ENCODE data around the gene COL8A1.

COL8A1 gene

DNA sequence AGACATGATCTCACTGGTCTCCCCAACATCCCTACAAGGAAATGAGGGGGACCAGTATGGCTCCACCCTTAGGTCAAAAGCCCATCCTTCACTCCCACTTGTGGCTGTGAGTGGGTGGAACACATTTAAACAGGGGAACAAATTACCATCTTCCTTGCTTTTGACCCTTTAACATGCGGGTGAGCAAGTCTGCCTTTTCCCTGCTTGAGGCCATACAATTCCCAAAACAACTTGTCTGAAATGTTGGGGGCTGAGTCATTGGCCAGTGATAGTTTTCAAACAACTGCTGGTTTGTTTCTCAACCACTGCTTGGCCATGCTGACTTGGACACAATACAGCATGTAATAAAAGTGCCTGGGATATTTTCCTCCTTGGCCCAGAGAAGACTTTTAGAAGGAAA, 39.6 kb downstream of the COL8A1 start:
- no peak for DNase-seq

DNA sequence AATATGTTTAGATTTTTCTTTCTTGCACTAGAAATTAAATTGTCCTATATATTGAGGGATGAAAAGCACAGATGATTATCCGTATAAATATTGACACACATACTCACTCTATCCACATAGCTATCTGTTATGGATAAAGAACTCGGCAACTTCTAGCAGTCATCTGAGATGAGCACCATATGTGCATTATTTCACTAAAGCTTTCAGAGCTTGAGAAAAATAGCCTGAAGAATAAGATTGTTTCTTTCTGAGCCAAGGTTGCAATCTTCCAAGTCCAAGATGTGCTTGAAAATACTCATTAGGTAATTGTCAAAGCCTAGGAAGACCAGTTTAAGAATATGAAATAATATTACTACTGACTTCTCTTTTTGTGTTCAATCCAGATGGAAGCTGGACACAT, 40.5 kb downstream of the COL8A1 start:
- no peak for DNase-seq

DNA sequence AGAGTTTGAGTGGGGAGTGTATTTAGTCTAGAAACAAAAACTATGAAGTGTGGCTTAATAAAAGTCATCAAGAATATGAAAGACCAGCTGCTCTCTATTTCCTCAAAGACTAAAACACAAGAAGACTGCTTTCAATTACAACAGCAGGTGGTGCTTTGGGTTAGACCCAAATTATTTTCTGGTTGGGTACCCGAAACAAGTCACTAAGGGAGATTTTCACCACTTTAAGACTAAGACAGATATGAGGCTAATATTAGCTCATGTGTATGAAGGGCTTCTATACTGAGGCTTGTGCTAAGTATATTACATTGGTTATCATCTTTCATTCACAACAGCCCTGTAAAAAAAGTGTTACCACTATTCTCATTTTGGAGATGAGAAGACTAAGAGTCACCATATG, 43.1 kb downstream of the COL8A1 start:
- DNase-seq: no peak

DNA sequence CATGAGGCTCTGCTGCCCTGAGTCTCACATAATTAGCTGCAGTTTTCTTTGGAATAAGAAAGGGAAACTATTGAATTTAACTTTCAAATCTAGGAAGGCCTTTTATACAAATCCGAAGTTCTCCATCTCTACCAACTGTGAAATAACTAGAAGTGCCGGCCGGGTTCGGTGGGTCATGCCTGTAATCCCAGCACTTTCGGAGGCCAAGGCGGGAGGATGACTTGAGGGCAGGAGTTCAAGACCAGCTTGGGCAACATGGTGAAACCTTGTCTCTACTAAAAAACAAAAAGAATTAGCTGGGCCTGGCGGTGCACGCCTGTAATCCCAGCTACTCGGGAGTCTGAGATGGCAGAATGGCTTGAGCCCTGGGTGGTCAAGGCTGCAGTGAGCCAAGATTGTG, 43.6 kb downstream of the COL8A1 start:
- DNase-seq: no peak

DNA sequence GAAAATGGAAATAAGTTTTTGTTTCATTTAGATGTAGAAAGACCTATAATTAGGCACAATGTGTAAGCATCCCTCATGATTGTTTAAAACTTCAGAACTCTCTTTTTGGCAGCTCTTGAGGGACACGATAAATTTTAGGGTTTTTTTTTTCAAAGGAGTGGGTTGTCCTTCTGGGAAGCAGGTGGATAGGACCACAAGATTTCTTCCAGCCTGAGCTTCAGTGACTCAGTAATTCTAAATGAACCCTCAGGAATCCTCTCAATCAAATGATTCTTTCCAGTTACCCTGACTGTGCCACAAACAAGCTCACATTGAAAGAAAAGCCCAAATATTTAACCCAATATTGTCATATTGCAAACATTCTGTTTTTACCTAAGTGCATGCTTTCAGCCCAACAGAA, 45.1 kb downstream of the COL8A1 start:
- DNase-seq: no peak

DNA sequence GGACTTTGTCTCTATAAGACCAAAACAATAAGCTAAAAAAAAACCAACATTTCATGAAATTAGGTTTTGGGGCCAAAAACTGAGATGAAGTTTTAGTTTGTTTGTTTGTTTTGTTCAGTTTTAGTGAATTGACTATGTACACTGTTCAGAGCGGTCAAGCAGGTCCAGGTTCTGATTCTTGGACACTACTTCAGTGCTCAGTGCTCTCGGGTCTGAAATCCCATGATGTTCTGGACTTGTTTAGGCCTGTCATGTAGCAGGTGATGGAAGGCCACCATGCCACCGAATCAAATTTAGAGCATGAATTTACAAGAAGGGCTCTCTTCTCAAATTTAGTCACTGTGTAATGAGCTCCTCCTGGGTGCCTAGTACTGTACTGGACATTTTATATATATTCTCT, 45.5 kb downstream of the COL8A1 start:
- no peak for DNase-seq

DNA sequence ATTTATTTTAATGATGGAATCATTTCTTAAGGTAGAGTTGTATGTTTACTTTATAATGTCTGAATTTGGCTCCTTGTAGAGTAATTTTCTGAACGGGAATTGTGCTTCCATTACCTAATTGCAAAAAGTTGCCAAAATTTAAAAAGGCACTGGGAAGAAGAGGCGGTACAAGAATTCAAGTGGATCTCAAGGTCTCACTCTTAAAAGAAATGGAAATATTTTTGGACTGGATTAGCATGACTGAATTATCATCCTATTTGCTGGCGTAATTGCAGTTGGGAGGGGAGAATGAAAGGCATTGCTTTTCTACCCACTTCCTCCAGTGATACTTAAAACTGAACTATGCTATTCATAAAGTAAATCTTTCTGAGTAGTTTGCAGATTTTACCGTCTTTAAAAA, 46.2 kb downstream of the COL8A1 start:
- no peak for DNase-seq

DNA sequence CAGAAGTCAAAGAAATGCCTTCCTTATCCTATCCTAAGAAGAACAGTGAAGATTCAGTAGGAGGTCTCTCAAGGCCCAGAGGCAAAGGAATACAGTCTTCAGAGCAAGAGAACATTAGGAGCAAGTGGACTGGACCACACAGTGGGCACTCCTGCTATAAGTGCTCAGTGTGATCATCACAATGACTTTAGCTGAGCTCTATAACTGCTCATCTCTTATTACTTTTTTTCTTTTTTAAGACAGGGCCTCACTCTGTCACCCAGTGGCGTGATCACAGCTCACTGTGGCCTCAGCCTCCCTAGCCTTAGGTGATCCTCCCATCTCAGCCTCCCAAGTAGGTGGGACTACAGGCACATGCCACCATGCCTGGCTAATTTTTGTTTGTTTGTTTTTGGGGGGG, 48.1 kb downstream of the COL8A1 start:
- no peak for DNase-seq

DNA sequence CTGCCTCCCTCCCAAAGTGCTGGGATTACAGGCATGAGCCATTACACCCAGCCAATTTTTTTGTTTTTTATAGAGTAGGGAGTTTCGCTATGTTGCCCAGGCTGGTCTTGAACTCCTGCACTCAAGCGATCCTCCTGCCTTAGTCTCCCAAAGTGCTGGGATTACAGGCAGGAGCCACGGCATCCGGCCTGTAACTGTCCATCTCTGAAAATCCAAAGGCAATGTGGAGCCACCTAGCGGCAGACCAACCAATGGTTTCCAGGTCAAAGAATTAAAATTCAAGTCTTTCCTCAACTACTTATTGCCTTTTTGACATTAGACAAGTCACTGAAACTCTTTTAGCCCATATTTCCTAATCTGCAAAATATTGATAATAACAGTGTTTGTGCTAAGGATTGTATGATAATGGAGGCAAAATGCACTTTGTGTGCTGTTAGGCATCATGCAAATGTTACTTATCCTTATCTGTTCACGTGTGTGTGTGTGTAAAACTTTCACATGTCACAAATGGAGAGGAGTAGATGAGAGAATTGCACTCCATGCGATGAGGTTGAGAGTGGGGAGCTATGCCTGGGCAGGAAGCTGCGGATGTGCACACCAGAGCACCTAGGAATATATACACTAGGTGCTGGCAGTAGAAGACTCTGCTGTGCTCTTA, 48.7 kb downstream of the COL8A1 start:
- DNase-seq: no peak

DNA sequence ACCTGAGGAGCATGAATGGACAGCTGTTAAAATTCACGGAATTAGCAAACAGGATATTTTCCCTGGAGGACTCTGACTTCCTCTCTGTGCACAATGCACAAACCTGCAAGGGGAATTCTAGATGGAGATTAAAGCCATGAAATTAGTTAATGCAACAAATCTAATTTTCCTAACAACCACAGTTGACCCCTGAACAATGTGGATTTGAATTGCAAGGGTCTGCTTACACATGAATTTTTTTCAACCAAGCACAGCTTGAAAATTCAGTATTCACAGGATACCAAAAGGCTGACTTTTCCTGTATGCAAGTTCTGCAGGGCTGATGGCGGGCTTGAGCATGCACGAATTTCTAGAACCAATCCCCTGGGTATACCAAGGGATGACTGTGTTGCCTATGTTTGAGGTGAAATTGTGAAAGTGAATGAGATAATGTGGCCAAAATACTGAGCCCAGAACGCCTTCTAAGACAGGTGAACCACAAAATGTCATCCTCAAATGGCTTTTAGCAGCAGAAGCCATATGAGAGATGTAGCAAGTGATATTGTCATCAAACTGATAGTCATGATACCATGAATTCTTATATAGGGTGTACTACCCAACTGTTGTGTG, 52.5 kb downstream of the COL8A1 start:
- DNase-seq: no peak

DNA sequence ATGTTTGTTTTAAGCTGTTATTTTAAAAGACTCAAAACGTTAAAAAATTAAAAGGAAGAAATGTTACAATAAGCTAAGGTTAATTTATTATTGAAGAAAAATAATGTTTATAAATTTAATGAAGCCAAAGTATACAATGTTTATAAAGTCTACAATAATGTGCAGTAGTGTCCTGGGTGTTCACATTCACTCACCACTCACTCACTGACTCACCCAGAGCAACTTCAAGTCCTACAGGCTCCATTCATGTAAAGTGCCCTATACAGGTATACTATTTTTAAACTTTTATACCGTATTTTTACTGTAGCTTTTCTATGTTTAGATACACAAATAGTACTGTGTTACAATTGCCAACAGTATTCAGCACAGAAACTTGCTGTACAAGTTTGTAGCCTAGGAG, 55.2 kb downstream of the COL8A1 start:
- no peak for DNase-seq

DNA sequence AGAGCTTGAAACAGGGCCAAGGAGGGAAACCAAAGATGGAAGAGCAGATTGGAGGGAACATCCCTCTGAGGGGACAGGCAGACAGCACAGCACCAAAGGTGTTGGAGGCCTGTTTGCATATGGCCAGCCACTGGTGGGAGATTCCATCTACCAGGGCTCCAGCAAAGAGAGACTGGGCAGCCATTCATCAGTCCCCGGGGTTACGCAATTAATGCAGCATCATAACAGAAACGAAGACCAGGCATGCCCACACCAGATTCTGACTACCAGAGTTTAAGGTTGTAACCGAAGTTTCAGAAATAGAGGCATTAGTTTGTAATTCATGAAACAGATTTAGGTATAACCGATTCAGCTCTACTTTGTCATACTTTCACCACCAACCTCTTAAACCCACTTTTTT, 58.1 kb downstream of the COL8A1 start:
- no peak for DNase-seq

DNA sequence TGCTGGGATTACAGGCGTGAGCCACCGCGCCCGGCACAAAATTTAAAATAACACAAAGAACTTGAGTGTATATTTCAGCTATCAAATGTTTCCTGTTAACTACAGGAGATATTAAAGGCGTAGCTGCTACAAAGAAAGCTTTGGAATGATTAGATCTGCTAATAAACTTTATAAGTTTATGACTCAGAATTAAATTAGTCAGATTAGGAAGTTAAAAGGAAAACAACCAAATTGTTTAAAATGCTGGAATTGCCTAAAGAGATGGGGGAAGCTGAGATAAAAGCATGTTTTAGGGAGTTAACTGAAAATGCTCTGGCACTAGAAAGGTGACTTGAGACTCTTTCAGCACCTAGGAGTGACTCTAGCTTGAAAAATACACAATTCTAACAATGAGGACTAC, 58.9 kb downstream of the COL8A1 start:
- DNase-seq: no peak

DNA sequence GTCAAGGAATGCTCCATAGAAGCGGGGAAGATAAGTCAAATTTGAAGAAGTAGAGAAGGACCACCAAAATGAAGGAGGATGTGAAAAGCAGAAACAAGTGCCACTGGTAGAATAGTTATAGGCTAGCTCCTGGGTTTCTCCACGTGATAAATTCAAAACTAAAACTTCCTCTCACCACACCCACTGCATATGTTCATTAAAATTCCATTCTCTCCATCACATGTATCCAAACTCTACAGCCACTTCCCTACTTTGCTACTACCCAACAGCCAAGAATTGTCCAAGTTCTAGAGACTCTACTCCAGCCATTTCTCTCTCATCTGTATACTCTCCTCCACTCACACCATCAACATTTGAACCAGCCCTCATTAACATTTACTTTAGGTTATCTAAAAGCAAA, 60.5 kb downstream of the COL8A1 start:
- no peak for DNase-seq

DNA sequence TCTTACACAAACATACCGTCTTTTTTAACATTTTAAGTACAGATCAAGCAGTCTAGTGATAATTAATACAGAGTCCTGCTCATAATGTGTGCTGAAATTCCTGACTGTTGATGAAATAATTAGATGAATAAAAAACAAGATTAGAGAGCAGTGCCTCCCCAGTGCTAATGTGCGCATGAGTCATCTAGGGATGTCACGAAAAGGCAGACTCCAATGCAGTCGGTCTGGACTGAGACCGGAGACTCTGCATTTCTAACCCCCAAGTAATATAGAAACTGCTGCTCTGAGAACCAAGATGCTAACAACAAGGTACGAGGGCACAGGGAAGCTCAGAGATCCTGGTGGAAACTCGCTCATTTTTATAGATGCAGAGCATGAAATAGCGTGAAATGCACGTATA, 61.4 kb downstream of the COL8A1 start:
- DNase-seq: no peak

DNA sequence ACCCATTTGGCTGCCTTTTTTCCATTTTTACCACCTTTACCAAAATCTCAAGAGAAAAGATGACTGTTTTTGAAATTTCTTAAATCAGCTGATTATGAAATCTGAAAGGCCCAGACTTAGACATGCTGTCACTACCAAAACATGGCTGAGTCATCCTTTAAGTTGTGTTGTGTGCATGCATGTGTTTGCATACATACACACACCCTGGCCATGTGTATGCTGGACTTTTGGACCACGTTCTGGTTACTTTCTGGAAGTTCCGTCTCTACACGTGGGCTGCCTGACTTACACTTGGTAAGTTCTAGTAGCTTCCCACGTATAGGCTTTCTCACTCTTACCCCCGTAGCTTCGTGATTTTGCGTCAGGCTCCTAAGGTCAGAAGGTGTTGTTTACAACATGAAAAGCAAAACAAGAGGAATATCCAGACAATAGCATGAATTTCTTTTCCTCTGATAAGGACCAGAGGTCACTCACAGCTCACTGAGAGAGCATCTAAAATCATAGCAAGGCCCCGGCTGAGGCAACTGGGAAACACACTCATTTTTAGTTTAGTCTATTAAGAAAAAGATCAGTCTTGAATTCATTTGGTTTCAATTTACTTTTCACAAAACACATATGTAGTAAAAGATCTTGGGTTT, 62.4 kb downstream of the COL8A1 start:
- DNase-seq: no peak

DNA sequence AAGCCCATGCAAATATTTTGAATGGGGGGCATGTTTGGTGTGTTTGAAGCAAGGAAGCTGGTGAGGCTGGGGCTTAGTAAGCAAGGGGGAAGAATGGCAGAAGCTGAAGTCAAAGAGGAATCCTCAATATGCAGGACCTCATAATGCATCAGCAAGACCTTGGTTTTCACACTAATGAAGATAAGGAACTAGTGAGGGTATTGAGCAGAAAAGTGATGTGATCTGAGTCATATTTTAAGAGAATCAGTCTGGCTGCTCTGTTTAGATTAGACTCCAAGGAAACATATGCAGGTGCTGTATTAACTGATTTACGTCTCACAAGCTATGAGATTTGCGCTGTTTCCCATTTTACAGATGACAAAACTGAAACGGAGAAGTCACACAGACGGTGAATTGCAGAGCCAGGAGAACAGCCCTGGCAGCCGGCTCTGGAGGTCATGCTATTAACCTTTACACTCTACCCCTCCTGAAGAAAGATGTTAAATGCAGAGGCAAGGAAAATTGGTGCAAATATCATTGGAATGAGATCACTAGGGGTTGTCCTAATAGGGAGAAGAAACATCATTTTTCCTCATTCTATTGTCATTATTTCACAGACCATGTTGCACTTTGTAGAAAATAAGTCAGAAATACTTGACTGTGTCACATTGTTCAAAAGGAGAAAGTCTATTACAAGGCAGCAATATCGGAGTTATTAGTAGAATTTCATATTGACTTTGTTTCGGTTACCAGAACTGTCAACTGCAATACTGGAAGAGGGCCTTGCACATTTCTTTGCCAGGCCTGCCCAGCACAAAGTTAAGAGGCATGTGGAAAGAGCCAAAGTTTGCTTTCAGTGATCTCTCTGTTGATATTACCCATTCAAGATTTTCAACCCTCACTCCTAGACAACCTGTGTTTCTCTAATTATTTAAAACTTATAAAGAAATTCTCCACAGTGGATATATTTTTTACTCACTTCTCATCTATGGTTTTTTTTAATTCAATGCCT, 64.9 kb downstream of the COL8A1 start:
- DNase-seq: no peak

DNA sequence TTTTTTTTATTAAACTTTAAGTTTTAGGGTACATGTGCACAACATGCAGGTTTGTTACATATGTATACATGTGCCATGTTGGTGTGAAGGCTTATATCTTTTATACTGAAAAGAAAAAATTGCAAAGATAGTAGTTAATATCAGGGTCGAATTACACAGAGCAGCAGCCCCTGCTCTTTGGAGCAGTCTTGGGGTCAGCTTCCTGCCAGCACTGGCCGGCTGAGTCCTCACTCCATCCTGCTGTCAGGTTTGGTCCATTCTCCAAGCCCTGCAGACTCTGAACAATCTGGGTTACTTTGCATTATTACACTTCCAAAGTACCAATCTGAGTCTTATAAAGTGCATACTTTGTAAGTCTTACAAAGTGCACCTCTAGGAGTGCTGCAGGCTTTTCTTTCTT, 66.0 kb downstream of the COL8A1 start:
- DNase-seq: no peak

DNA sequence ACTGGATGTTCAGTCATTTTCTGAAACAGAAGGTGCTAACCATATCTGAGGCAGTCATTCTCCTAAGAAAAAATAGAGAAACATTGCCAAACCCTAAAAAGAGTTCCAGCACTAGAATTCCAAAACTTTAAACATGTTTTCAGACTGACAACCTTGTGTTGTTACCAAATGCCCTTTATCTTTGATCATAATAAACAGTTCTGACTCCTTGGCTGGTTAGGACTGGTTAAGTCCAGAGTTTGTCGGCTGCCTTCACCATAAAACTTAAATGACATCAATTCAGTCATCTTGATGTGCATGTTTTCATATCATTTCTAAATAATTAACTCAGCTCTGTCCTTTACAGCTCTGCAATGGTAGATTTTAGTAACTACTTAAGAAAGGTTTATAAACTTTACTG, 68.0 kb downstream of the COL8A1 start:
- DNase-seq: no peak

DNA sequence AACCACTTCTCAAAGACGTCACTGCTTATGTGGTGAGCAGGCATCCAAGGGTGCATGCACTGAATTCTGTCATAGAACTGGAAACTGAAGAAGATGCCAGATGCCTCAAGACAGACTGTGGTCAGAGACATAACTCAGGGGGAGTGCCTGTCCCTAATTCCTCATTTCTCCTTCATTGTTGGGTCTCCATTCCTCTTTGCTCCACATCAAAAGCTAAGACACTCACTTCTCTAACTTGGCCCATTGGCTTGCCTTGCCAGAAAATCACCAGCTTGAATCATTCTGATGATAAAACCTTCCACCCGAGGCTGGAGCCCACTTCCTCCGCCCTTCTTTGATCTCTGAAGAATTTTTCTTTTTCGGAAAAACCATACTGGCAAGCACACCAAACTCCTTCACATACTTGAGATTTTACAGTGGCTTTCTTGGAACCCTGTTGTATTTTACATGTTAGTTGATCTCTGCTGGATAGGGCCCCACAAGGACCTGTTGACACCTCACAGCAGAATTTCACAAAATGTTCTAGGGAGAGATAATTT, 69.9 kb downstream of the COL8A1 start:
- DNase-seq: no peak

DNA sequence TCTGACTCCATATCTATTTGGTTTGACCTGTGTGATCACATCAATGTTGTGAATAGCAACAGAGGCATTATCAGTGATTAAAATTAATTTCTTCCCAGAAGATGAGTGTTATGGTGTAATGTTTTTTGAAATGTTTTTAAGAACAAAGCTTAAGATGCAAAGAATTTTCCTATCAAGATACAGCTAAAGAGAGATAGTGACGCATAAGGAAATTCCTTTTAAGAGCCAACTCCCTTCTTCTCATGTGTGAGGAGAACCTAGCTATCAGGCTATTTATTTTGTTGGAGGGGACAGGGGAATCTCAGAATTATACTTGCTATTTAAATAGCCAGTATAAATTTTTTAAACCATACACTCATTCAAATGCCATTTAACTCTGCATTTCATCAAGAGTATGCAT, 71.3 kb downstream of the COL8A1 start:
- DNase-seq: no peak

DNA sequence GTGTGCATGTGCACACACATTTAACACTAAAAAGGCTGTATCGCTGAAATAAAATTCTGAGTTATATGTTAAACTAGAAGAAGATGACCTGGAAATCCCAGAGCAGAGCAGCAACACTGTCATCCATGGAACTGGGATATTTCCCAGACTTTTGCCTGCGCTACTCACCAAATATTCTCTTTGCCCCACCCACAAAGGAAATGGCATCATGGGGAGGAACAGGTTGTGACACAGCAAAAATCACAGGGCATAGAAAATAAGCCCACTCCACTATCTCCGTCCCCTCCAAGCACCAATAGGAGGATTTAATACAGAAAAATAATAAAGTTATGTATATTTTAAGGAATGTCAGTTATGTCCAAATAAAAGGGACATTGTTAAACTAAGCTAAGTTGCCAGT, 71.7 kb downstream of the COL8A1 start:
- no peak for DNase-seq

DNA sequence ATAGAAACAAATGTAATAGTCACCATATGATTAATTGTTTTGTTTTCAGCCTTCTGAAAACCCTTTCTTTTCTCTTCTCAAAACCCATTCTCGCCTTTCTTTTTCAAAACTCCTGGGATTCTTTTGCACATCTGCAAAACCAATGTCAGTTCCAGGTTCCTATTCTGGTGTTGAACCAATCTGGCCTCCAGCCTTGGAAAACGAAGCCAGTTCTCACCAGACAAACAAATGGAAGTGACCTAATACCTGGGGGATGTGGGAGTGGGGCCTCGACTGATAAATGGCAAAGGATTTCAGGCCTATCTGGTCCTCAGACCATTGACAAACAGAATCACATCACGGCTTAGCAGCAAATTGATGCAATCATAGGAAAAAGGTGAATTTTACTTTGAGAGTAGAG, 73.0 kb downstream of the COL8A1 start:
- no peak for DNase-seq

Data from NCI-H510A (cell line).